Activated T-cell treated with anti-CD3 and anti-CD28 coated beads for 24 hours (primary cell): Measurements from ENCODE around the gene TEKT5.

Experiments used
- DNase-seq: peaks from one replicate; pipeline ENCODE4 v3.0.0-alpha.2; 2020; ENCODE audit warnings: low read depth

The TEKT5 gene

GRCh38 chr16:10578474-10579316 is 116.0 kb downstream of the TEKT5 start:
- DNase-seq = no peak
